ENCODE data around the gene PRDM5. TPM values are rescaled to one million over a fixed set of nuclear protein-coding genes. Genes with fewer than 3 reads are reported as not detected.

PRDM5 gene
- total RNA-seq = 9.6 TPM
- long read RNA-seq, full-length matches to known transcripts = 8 of 17 reads
- long read RNA-seq, partial matches to known transcripts = 6 of 17 reads
- long read RNA-seq, other reads (novel, unspliced or antisense) = 3 of 17 reads

DNA sequence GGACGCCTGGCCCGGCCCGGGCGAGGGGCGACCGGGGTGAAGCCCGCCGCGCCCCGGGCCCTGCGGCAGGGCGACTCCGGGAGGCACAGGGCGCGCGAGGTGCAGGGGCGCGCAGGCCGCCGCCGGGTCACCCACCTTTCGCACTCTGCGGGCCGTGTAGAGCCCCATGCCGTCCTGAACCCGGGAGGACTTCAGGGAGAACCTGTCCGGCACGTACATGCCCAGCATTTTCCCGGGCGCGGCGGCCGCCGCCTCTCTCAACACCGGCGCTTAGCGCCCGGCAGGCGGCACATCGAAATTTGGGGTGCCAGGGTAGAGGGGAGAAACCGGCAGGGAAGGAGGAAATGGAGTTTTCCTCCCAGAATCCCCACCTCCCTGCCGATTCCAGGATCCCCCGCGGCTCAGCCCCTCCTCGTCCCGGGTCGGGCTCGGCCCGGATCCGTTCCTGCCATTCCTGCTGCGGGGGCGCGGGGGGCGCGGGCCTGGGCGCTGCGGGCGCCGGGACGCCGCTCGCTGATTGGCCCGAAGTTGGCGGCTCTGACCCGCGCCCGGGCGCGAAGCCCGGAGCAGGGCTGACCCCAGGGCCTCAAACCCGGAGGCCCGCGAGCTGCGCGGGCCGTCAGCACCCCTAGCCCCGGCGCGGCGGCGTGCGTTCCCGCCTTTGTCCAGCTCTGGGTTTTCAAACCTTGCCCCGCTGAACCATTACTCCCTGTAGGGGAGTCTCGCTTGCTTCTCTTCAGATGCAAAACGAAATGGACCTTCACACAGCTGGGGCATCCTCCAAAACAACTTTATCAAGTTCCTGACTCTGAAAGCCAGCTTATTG is at the start of gene PRDM5:
PRDM5 (minus strand) TSS at position 346 of the 826 bp plus-strand sequence; CDS start at position 228, 118 bp downstream.
- peak; percentile 91 for DNase-seq (ENCODE audit: low spot score)

DNA sequence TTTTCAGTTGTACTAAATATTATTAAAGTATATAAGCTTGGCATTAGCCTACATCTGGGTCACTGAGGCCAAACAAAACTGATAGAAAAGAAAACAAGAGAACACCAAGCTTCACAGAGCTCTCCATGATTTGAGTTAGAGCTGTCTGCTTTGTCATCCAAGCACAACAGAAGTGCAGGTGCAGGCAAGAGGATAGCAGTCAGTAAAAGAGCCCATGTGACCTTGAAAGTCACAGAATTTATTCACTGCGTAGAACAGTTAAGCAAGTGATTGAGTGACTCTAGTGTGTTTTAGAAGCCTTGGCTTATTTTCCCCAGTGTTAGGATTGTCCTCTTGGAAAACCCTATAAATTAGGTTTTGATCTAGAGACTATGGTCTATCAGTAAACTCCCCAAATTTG is 49.4 kb upstream of the PRDM5 start:
- no peak for DNase-seq (ENCODE audit: low spot score)

DNA sequence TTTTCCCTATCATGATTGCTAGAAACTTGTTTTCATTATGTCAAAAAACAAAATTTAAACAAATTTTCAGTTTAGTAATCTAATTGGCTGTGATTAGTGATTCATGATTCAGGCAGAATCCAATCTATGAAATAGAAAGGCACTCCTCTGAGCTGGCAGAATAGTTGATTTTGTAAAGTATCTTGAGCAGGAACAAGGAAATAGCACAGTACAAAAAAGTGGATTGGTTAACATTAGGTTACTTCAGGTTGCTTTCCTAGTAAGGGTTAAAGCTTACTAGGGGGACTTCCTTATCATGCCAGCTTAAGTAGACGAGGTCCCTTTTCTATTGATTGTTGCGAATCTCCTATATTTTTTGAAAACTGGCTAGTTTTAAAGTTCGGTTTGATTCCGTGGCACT is 43.4 kb upstream of the PRDM5 start:
- no peak for DNase-seq (ENCODE audit: low spot score)

DNA sequence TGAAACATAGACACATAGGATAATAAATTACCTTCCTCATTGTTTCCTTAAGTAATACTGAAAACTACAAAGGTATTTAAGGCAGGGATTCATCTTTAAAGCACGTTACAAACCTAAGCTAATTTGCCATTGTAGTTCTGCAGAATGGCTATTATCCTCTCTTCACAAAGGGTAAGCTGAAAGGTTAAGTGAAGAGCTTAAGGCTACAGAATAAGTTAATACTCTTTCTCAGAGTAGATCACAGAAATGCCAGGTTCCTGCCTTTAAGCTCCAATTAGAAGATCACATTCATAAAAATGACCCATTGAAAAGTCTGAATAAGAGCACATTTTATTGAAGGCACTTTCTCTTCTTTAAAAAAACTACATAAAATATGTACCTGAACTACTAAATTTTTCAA is 42.1 kb upstream of the PRDM5 start:
- no peak for DNase-seq (ENCODE audit: low spot score)

DNA sequence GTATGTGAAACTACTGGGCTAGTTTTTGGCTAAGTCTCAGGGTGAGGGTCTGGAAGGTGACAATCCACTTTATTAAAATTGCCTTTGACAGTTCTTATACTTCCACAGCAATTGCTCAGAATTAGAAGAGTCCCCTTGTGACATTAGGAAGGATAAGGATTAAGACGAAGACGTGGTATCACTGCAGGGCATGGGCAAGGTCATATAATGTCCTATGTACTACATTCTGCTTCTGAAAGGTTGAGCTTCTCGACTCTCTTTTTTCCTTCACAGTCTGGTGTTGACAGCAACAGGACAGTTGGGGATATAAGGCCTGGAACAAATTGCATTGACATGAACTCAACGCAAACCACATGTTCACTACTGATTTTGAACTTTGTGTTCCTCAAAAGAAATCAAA is 40.9 kb upstream of the PRDM5 start:
- no peak for DNase-seq (ENCODE audit: low spot score)

DNA sequence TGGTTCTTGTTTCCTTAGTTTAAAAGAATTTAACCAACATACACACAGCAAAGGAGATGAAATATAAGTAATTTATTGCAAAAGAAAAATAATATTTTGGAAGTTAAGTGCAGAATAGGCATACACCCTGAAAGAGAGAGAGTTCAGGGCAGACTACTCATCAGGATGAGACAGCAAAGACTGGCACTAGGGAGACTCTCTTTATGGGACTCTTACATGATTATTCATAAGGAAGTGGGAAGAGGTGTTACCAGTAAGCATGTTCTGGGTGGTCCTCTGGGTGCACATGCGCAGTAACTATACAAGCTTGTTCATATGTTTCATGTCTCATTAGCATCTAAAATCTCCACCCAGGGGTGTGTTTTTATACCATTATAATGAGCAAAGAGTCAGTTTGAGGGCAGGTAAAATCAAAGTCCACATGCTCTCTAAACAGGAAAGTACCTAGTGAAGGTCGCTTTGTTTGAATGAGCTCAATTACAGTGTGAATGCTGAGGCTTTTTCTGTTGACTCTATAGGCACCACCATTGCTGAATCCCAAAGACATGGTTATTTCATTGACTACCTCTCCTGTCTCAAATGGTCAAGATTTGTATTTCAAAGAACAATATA is 38.2 kb upstream of the PRDM5 start:
- no peak for DNase-seq (ENCODE audit: low spot score)

DNA sequence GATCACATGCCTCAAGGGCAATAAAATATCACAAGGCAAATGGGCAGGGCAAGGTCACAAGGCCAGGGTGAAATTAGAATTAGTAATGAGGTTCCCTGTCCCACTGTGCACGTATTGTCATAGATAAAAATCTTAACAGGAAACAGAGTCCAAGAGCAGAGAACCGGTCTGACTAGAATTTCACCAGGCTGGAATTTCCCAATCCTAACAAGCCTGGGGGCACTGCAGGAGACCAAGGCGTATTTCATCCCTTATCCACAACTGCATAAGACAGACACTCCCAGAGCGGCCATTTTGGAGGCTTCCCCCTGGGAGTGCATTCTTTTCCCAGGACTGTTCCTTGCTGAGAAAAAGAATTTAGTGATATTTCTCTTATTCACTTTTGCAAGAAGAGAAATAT is 25.9 kb upstream of the PRDM5 start:
- no peak for DNase-seq (ENCODE audit: low spot score)

DNA sequence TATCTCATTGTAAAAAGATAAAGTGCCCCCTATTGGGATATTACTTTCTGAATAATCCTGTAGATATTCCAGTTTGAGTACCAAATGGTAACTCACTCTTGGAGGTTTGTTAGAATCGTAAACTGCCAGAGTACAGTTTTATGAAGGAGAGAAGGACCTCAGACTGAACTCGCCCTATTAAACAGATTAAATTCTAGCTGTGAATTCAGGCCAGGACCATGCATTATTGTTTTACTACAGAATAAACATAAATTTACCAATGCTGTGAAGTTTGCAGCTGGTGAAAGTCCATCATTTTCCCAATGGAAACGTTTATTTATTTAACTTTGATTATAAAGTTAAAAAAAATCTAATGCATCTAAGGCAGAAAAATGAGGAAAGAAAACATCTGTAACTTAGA is 20.2 kb upstream of the PRDM5 start:
- no peak for DNase-seq (ENCODE audit: low spot score)

DNA sequence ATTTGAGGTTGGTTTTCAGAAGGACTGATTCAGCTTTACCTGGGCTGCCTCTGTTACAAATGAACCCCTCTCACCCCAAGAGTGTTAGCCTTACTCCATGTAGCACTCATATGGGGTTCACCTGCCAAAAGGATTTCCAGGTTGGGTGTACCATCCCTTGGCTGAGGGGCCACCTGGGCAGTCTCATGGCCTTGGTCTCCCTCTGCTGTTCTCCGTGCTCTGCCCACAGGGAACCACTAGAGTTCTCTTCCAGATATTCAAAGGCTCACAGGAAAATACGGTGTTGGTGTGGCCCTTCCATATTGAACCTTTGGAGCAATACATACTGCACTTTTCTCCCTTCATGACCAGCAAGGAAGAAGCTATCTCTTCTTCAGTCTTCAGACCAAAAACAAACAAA is 18.0 kb upstream of the PRDM5 start:
- DNase-seq (ENCODE audit: low spot score) = no peak

DNA sequence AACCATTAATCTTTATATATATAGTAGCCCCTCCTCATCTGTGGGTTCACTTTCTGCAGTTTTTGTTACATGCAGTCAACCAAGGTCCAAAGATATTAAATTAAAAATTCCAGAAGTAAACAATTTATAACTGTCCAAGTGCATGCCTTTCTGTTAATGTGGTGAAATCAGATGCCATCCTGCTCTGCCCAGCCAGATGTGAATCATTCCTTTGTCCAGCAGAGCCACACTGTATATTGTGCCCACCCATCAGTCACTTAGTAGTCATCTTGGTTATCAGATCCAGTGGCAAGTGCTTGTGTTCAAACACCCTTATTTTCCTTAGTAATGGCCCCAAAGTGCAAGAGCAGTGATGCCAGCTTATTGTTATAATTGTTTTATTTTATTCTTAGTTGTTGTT is 17.2 kb upstream of the PRDM5 start:
- no peak for DNase-seq (ENCODE audit: low spot score)

DNA sequence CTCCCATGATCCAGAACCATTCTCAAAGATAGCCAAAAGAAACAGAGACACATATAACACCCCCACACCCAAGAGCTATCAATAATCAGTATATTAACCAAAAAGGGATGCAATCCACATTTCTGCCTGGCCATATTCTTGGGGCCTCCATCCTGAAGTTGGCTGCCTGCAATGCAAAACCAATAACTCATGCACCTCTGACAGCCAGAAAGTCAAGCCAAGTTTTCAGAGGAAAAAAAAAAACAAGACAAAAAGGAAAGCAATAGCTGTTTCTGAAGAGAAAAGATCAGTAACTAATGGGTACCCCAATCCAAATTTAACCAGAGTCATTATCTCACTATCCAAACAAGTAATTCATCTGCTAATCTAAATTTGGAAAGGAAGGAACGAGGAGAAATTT is 7.3 kb upstream of the PRDM5 start:
- no peak for DNase-seq (ENCODE audit: low spot score)

DNA sequence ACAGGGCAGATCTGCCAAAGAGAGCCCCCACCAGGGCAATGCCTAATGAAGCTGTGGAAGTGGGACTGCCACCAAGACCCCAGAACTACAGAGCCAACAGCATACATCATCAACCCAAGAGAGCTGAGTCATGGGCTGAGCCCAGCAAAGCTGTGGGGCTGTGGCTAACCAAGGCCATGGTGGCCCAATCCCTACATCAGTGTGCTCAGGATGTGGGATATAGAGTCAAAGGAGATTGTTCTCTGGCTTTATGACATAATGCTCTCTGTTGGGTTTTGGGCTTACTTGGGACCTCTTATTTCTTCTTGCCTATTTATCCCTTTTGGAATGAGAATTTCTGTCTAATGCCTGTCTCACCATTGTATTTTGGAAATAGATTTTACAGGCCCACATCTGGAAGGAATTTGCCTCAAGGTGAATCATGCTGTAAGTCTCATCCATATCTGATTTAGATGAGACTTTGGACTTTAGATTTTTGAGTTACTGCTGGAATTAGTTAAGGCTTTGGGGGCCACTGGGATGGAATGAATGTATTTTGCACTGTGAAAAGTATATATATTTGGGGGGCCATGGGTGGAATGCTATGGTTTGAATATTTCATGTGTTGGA is 5.4 kb upstream of the PRDM5 start:
- no peak for DNase-seq (ENCODE audit: low spot score)

DNA sequence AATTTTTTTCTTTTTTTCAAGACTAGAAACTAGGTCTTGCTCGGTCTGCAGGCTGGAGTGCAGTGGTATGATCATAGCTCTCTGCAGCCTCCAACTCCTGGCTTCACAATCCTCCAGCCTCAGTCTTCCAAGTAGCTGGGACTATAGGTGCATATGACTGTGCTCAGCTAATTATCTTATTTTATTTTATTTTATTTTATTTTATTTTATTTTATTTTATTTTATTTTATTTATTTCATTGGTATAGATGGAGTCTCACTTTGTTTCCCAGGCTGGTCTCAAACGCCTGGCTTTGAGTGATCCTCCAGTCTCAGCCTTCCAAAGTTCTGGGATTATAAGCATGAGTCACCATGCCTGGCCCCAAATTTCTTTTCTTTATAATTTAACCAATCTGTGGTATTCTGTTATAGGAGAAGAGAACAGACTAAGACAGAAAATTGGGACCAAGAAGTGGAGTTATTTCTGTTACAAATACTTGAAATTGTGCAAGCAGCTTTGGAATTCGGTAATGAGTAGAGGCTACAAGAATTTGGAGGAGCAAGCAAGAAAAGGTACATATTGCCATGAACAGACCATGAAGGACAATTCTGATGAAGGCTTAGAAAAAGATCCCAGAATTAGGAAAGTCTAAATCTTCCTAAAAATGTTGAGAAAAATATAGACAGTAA is 4.0 kb upstream of the PRDM5 start:
- DNase-seq (ENCODE audit: low spot score) = no peak

DNA sequence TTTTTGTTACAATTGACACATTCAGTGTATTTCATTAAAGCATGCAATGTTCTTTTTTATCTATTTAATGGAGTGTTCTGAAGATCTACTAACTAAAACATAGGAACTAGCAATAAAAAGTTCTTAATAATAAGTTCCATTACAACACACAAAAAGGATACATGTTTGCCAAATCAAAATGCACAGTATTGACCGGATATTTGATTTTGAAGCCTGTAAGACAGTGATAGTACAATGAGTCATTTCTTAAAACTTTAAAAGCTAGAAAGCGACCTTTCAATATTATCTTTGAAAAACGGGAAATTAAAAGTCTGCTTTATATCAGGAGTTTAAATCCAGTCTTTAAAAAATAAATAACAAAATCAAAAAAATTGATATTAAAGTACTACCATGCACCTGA is 2.4 kb upstream of the PRDM5 start:
- no peak for DNase-seq (ENCODE audit: low spot score)

DNA sequence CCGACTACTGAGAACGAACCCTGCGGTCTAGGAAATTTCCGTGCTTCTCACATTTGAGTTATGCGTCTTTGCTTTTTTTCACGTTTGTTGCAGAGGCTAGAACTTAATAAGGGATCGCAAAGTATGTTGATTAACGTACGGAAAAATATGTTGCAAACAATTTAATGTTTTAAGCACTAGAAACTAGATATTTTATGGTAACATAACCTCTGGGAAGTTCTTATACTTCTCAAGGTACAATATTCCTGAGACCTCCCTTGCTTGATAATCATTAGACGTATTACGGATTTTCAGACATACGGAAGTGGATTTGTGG is 639 bp upstream of the PRDM5 start:
- DNase-seq (ENCODE audit: low spot score) = no peak

DNA sequence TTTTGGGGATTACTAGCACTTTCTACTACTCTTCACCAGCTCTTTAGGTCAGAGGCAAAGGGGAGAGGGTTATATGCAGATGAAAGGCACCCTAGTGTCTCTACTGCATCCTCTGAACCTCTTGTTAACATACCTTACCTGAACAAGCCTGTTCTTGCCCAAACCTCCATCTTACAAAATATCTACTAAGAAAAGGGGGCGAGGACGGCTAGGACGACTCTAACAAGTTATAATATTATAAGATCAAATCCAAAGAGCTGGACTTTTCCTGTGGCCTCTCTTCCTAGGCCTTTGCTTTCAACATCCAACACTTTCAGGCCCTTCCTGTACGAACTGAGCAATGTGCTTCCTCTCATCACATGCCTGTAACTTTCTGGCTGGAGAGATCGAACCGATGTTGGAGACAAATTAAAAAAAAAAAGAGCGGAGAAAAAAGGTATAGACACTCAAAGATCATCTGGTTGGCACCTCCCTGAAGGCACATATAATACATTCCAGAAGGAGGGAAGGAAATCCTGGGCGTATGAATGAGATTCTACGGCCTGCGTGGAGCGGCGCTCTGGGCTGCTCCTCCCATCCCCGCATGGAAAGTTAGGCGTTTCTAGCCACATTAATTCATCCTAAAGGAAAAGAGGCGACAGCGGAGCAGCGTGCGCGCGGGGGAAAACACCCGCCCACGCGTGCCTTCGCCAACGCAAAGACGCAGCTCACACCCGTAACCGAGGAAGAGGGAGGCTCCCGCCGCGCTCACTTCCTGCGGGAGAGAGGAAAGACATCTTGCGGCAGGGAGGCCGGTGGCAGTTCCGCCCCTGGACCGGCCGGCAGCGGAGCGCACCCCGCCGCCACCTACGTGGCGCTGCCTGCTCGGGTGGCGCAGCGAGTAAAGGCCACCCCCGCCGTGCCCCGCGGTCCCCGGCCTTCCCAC is 808 bp downstream of the PRDM5 start:
- DNase-seq (ENCODE audit: low spot score) = peak; percentile 91

DNA sequence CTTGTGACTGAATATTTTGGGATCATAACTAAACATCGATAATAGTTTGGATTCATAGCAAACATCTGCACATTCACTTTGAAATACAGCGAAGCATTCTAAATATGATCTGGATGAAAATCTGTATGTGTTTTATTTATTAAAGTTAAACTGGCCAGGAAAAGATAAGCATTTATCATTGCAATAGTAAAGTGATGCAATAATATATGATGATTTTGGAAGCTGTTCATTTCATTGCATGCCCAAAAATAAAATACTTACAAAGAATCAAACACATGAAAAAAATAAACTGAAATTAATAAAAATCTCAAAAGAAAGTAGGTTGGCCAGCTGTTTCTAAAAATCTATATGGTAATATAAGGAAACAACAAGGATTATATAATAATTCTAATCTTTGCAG is 1.9 kb downstream of the PRDM5 start:
- DNase-seq (ENCODE audit: low spot score) = no peak

DNA sequence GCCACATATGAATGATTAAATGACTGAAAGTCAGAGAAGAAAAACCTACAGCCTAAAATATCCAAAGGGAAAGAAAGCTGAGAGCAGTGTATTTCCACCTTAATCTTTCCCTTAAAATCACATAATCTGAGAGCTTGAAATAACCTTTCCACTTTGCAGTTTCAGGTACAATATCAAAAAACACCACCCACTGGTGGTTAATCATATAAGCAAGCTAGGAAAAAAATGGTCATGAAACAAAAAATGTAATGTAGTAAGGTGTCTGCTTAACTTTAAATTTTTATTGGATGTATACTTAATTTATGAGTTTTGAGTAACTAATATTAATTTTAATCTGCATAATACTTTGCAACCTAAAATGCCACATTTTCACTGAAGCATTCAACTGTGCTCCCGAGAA is 3.2 kb downstream of the PRDM5 start:
- DNase-seq (ENCODE audit: low spot score) = no peak

DNA sequence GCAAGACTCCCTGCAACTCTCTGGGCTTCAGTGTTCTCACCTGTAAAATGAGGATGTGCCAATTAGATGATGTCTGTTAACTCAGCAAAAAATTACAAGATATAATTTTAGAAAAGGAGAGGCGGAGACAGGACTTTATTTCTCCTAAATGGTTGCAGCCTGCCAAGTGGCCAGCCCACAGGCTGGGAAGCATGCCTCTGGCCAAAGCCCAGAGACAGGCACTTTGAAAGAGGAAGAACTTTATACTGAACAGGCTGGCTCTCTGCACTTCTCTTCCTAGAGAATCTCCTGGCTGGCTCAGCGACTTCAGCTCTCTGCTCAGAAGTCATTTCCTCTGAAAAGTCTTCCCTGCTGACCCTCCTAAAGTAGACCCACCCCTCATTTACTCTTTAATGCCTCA is 3.7 kb downstream of the PRDM5 start:
- DNase-seq (ENCODE audit: low spot score) = no peak

DNA sequence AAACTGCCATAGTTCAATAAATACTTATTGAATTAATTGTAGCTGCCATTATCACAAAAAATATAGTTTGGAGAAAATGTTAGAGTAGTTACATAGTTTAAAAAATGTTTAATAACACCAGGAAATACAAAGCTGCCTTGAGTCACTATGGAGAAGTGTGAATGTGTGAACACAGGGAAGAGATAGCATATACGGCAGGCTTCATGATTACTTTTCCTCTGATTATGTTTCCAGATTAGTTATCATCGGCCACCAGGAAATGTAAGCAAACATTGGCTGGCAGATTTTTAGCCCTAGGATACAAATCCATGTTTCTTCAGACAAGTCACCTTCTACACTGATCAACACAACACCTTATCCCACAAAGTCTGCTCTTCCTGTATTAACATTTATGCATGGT is 4.4 kb downstream of the PRDM5 start:
- DNase-seq (ENCODE audit: low spot score) = no peak

DNA sequence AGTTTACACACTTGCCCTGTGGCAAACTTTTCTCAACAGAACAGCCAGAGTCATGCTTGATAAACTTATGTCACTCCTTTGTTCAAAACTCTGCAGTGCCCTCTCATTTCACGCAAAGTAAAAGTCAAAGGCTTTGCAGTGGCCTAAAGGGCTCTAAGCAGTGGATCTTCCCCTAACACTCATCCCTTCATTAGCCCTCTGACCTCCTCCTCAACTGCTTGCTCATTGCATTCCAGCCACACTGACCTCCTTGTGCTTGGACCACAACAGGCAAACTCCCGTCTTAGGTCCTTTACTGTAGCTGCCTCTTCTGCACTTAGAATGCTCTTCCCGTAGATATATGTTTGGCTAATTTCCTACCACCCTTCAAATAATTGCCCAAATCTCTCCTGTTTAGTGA is 5.6 kb downstream of the PRDM5 start:
- no peak for DNase-seq (ENCODE audit: low spot score)
